GF-D8 (cell line): ENCODE data around the gene CUL4A.
"Not testable (repeated sequence)": the region's sequence is repeated elsewhere in the genome, so short reads cannot be mapped to it uniquely, and the experiment has no call there.

Experiments
- DNase-seq: peaks from one replicate; lab custom pipeline; 2025; lab: John Stamatoyannopoulos, UW

Gene CUL4A

DNA sequence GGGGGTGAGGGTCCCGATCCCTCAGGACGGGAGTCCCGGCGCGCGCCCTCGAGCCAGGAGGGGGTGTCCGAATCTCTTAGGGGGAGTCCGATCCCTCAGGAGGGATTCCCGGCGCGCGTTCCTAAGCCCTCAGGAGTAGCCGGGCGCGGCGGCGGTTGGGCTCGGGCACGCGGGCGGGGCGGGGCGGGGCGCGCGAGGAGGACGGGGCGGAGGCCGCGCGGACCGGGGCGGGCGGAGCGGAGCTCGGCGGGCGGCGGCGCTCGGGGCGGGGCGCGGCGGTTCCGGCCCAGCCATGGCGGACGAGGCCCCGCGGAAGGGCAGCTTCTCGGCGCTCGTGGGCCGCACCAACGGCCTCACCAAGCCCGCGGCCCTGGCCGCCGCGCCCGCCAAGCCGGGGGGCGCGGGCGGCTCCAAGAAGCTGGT, at the start of gene CUL4A:
TSS of gene CUL4A (plus strand) at position 278 of the 423 bp plus-strand sequence. CDS start at position 293, 15 bp downstream.
- DNase-seq = peak; percentile 30

GRCh38 chr13:113159701-113160100, 49.7 kb upstream of the CUL4A start:
- no peak for DNase-seq

DNA sequence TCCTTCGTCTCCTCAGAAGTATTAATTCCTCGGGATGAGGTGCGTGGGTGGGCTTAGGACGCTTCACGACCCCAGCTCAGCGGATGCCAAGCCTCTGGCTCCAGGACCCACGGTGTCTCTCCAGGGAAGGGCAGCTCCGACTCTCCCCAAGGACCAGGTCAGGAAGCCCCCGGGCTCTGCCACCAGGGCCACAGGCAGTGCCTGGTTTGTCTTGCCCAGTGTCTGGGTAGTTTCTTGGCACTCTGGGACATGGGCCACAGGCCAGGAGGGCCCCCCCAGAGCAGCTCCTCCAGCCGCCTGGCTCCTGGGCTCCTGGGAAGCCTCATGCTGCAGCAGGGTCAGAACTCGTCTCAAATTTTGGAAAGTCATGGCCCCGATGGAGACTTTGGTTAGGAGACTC, 48.4 kb upstream of the CUL4A start:
- DNase-seq = no peak

DNA sequence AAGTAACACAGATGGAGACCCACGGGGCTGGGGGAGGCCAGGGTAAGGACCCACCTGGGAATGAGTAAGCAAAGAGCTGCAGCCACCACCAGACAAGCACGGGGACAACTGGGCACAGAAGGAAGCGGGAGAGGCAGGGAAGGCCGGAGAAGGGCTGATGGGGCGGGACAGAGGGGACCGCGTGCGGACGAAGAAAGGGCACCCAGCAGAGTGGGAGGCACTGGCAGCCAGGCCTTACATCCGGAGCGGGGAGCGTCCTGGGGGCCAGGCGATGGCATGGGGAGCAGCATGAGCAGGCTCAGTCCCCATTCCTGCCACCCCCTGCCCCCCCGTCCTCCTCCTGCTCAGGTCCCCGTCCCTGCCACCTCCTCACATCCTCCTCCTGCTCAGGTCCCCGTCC, 48.0 kb upstream of the CUL4A start:
- DNase-seq = no peak

GRCh38 chr13:113161975-113162374, 47.4 kb upstream of the CUL4A start:
- DNase-seq = not testable (repeated sequence)

DNA sequence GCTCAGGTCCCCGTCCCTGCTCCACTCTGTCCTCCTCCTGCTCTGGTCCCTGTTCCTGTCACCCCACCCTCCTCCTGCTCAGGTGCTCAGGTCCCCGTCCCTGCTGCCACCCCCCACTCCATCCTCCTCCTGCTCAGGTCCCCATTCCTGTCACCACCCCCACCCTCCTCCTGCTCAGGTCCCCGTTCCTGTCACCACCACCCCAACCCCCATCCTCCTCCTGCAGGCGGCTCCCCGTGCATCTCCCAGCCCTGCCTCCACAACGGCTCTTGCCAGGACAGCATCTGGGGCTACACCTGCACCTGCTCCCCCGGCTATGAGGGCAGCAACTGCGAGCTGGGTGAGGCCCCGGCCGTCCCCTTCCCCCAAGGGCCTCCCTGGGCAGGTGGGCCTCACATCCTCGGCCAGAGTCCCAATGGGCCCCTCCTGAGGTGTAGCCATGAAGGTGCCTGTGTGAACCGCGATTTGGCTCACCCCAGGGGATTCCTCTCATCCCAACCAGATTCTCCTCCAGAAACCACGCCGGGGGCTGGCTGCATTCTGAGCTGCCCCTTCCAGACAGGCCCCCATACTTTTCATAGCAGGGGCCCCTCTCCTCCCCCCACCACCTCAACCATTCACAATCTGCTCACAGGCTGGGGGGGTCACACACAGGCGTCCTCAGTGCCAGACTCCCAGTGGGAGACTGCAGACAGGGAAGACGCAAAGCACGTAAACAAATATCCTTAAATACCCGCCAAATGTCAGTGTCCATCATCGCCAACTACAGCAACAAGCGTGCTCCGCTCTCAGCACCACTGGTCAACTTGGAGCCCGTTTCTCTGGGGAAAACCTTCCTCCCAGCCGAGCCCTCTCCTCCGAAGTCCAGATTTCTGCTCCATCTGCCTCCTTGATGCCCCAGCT, 46.4 kb upstream of the CUL4A start:
- no peak for DNase-seq

GRCh38 chr13:113164492-113164891, 44.9 kb upstream of the CUL4A start:
- DNase-seq = no peak

GRCh38 chr13:113166266-113166665, 43.1 kb upstream of the CUL4A start:
- no peak for DNase-seq

DNA sequence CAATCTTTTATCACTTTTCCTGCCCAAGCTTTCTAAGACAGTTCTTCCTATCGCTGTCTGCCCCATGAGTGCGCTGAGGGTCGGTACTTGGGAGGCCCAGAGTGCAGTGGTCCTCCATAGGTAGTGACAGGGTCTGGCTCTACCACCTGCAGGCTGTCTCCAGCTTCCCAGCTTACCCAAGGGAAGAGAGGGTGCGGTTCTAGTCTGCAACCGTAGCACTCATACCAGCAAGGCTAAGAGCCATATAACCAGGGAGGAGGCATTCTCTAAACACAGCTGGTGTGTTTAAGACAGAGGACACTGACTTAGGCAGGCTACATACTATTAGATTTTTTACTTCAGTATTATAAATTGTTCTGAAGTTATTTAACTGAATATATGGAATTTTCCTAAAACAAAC, 42.7 kb upstream of the CUL4A start:
- DNase-seq = no peak

DNA sequence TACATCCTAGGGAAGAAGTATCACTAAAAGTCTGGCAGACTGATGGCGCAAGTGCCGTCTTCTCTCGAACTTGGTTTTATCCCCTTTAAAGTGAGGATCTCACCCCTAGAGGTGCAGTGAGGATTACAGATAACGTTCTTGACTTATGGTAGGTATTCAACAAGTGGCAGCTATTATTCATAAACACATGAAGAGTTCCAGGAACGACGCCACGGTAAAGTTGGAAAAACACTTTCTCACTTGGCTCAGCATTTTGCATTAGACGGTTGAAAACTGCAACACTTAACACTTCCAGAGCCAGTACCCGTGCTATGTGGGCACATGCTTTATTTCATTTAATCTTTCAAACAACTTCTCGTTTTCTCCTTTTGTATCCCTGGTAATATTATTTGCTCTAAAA, 42.3 kb upstream of the CUL4A start:
- DNase-seq = no peak

DNA sequence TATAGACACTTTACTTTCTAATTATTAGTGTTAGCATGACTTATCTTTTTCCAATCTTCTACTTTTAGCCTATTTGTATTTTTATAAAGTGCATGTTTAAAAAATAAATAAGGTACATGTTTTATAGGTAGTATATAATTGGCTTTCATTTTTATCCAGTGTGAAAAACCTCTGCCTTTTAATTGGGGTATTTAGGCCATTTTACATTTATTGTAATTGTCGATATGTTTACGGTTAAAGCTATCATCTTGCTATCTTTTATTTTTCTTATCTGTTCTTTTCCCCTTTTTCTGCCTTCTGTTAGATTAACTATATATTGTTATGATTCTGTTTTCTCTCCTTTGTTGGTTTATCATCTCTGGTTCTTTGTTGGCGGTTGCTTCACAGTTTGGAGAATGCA, 41.8 kb upstream of the CUL4A start:
- no peak for DNase-seq

DNA sequence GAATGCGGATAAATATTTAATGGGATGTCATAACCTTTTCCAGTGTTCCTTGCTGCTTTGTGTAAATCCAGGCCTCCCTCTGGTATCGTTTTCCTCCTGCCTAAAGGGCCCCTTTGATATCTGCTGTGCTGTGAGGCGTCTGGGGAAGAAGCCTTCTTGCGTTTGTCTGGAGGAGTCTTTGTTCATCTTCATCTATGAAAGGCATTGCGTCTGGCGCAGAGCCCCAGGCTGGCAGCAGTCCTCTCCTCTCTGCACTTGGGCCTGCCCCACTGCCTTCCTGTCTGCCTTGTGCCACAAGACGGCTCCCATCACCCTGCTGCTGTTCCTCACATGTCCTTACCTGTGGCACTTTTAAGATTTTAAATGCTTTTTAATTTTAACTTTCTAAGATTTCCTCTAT, 41.2 kb upstream of the CUL4A start:
- no peak for DNase-seq

- no peak for DNase-seq
Observed at GRCh38 chr13:113169277-113170272, 39.8 kb upstream of the CUL4A start.

GRCh38 chr13:113170511-113170910, 38.9 kb upstream of the CUL4A start:
- no peak for DNase-seq

DNA sequence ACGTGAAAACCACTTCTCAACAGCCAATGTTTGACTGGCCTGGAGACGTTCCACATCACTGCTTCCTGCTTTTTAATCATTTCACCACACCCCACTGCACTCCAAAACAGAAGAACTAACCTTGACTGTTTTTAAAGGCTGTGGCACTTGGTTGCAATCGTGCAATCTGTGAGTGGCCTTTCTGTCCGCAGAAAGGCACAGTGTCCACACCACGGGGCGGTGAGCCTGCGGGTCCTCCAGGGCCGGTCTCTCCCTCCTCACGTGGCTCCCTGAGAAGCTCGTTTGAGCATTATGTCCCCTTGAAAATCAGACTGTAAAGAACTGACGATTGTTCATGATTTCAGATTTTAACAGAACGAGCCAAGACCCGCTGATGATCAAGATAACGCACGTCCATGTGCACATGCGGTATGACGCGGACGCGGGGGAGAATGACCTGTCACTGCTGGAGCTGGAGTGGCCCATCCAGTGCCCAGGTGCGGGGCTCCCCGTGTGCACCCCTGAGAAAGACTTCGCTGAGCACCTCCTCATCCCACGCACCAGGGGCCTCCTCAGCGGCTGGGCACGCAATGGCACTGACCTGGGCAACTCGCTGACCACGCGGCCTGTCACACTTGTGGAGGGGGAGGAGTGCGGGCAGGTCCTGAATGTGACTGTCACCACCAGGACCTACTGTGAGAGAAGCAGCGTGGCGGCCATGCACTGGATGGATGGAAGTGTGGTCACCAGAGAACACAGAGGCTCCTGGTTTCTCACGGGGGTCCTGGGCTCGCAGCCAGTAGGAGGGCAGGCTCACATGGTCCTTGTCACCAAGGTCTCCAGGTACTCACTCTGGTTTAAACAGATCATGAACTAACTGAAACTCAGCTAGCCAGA, 37.9 kb upstream of the CUL4A start:
- DNase-seq = no peak

- DNase-seq = no peak
Observed at GRCh38 chr13:113172419-113172926, 36.9 kb upstream of the CUL4A start.

DNA sequence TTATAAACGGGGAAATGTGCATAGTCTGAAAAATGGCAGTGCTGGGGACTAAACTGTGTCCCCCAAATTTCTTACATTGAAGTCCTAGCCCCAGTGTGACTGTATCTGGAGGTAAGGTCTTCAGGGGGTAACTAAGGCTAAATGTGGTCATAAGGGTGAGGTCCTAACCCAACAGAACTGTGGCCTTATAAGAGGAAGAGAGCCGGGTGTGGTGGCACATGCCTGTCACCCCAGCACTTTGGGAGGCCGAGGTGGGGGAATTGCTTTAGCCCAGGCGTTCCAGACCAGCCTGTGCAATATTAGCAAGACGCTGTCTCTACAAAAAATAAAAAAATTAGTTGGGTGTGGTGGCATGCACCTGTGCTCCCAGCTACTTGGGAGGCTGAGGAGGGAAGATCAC, 33.1 kb upstream of the CUL4A start:
- DNase-seq = no peak

DNA sequence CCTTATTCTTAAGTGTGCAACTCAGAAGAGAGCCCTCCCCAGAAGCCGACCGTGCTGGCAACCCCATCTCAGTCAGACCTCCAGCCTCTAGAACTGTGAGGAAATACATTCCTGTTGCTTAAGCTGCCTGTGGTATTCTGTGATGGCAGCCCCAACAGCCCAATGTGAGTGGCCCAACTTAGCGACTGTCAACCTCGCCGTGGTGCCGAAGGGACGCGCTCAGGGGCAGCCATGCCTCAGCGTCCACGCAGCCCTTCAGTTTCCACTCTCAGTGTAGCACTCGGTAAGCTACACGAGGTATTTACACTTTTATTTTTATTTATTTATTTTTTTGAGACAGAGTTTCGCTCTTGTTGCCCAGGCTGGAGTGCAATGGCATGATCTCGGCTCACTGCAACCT, 32.6 kb upstream of the CUL4A start:
- DNase-seq = no peak

- no peak for DNase-seq
Observed at GRCh38 chr13:113178070-113178895, 31.1 kb upstream of the CUL4A start.

- DNase-seq = no peak
Observed at GRCh38 chr13:113178896-113179167, 30.6 kb upstream of the CUL4A start.
